Measurements from ENCODE around the gene FKBP2. TPM values are rescaled to one million over a fixed set of nuclear protein-coding genes. Genes with fewer than 3 reads are reported as not detected.

FKBP2 gene
- total and polyA plus RNA-seq, 2 of the 13 experiments (the other 11 are each of a cell fraction or from before 2014, with no cell fraction given): 30.1 to 53.3 TPM

DNA sequence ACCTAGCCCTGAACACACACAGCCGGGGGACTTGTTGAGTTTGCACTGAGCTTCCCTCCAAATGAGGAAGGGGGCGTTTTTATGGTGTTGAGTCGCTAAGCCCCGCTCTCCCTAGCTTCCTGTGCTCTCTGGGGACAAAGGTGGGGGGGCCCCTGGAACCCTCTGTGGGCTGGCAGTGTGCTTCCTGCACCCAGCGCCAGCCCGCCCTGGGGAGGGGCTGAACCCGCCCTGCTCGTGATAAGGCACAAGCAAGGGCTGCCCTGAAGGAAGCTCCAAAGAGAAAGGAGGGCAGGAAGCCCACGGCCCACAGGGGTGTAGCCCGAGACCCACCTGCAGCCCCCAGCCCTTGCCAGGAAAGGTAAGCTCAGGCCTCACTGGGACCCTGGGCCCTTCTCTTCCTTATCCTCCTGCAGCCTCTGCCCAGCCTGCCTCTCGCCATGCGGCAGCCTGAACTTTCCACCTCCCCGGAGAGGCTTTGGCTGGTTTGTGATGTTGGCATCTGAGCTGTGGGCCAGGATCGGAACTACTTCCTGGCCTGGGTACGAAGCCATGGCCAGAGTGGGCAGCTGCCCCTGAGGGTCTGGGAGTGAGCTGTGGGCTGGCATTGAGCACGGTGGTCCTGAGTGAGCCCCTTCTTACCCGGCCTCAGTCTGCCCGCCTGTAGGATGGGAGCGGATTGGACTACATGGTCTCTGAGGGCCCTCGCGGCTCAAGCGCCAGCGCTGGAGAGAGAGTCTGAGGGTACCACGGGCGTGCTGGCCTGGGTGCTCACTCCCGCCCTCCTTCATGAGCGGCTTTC is 34.2 kb upstream of the FKBP2 start, which contains the start of gene FERMT3 (continued):
- TF ChIP-seq, protein P1, sequence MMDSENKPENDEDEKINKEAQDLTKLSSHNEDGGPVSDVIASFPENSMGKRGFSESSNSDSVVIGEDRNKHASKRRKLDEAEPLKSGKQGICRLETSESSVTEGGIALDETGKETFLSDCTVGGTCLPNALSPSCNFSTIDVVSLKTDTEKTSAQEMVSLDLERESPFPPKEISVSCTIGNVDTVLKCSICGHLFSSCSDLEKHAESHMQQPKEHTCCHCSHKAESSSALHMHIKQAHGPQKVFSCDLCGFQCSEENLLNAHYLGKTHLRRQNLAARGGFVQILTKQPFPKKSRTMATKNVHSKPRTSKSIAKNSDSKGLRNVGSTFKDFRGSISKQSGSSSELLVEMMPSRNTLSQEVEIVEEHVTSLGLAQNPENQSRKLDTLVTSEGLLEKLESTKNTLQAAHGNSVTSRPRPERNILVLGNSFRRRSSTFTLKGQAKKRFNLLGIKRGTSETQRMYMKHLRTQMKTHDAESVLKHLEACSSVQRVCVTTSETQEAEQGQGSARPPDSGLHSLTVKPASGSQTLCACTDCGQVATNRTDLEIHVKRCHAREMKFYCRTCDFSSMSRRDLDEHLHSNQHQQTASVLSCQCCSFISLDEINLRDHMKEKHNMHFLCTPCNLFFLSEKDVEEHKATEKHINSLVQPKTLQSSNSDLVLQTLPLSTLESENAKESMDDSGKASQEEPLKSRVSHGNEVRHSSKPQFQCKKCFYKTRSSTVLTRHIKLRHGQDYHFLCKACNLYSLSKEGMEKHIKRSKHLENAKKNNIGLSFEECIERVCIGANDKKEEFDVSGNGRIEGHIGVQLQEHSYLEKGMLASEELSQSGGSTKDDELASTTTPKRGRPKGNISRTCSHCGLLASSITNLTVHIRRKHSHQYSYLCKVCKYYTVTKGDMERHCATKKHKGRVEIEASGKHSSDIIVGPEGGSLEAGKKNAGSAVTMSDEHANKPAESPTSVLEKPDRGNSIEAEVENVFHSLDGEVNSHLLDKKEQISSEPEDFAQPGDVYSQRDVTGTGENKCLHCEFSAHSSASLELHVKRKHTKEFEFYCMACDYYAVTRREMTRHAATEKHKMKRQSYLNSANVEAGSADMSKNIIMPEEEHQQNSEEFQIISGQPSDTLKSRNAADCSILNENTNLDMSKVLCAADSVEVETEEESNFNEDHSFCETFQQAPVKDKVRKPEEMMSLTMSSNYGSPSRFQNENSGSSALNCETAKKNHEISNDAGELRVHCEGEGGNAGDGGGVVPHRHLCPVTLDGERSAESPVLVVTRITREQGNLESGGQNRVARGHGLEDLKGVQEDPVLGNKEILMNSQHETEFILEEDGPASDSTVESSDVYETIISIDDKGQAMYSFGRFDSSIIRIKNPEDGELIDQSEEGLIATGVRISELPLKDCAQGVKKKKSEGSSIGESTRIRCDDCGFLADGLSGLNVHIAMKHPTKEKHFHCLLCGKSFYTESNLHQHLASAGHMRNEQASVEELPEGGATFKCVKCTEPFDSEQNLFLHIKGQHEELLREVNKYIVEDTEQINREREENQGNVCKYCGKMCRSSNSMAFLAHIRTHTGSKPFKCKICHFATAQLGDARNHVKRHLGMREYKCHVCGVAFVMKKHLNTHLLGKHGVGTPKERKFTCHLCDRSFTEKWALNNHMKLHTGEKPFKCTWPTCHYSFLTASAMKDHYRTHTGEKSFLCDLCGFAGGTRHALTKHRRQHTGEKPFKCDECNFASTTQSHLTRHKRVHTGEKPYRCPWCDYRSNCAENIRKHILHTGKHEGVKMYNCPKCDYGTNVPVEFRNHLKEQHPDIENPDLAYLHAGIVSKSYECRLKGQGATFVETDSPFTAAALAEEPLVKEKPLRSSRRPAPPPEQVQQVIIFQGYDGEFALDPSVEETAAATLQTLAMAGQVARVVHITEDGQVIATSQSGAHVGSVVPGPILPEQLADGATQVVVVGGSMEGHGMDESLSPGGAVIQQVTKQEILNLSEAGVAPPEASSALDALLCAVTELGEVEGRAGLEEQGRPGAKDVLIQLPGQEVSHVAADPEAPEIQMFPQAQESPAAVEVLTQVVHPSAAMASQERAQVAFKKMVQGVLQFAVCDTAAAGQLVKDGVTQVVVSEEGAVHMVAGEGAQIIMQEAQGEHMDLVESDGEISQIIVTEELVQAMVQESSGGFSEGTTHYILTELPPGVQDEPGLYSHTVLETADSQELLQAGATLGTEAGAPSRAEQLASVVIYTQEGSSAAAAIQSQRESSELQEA (CRISPR knock-in tag; IDR thresholded peaks at IDR 0.05; ENCODE audit: not compliant biosample characterization): no peak
- TF ChIP-seq, protein P2, sequence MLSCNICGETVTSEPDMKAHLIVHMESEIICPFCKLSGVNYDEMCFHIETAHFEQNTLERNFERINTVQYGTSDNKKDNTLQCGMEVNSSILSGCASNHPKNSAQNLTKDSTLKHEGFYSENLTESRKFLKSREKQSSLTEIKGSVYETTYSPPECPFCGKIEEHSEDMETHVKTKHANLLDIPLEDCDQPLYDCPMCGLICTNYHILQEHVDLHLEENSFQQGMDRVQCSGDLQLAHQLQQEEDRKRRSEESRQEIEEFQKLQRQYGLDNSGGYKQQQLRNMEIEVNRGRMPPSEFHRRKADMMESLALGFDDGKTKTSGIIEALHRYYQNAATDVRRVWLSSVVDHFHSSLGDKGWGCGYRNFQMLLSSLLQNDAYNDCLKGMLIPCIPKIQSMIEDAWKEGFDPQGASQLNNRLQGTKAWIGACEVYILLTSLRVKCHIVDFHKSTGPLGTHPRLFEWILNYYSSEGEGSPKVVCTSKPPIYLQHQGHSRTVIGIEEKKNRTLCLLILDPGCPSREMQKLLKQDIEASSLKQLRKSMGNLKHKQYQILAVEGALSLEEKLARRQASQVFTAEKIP (CRISPR knock-in tag; IDR thresholded peaks at IDR 0.05; ENCODE audit: borderline replicate concordance): no peak
- TF ChIP-seq MXD4 (CRISPR knock-in tag; IDR thresholded peaks at IDR 0.05): no peak
- no peak for TF ChIP-seq PITX1 (CRISPR knock-in tag; IDR thresholded peaks at IDR 0.05)
- no peak for TF ChIP-seq ZSCAN29 (CRISPR knock-in tag; conservative IDR thresholded peaks at IDR 0.05)
- peak; percentile 5; the same call in 1 of the 2 replicates for TF ChIP-seq RXRA (CRISPR knock-in tag; IDR thresholded peaks at IDR 0.05)
- no peak for TF ChIP-seq POLR2G (IDR thresholded peaks at IDR 0.05; ENCODE audit: low read depth, low read length)

Data from HepG2 (cell line).